Anterior cingulate cortex (tissue), 58 donors: Measurements from ENCODE around the gene HOOK1.

Source experiments
- DNase-seq, 58 donors: peaks; one replicate each; lab custom pipeline; 2025; lab: John Stamatoyannopoulos, UW

The HOOK1 gene

DNA sequence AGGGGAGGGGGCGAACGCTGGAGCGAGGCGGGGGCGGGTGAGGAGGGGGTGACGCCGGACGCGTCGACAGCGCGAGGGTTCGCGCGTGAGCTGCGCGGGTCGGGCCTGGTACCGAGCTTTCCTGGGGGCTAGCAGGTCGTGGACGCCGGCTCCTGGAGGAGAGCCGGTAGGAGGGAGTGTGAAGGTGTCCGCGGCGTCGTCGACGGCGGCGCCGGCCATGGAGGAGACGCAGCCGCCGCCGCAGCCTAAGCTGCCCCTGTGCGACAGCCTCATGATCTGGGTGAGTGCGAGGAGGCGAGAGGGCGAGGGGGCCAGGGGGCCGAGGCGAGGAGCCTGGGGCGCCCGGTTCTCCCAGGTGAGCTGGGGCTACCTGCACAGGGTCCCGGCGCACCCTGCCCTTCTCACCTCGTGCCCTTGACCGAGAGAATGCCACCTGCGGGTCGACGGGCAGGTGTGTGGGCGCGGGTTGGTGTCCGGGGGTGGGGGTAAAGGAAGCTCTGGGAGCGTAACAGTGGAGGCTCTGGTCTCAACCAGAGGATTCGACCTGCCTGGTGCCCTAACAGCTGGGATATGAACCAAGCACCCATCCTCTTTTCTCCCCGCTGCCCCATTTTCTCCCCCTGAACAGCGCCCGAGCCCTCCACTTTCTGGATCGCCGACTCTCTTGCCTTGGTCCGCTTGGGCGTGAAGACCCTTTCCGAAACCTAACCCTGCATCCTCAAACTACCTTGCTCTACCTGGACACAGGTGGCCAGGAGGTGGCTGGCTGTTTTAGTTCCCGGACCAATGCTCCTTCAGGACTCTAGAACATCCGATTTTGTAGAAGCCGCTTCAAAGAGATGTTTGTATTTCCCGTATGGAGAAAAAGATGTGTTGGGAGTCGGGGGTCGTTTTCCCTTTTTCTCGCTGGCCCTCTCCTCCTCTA lies at the start of gene HOOK1:
TSS of gene HOOK1 (plus strand) at position 49 of the 925 bp plus-strand sequence. CDS start at position 218, 169 bp downstream.
- peak in 6 of 58 donors; percentile 1 to 41 (median 22) for DNase-seq

- no peak for DNase-seq
Observed at GRCh38 chr1:59765011-59765730, 49.6 kb upstream of the HOOK1 start.

DNA sequence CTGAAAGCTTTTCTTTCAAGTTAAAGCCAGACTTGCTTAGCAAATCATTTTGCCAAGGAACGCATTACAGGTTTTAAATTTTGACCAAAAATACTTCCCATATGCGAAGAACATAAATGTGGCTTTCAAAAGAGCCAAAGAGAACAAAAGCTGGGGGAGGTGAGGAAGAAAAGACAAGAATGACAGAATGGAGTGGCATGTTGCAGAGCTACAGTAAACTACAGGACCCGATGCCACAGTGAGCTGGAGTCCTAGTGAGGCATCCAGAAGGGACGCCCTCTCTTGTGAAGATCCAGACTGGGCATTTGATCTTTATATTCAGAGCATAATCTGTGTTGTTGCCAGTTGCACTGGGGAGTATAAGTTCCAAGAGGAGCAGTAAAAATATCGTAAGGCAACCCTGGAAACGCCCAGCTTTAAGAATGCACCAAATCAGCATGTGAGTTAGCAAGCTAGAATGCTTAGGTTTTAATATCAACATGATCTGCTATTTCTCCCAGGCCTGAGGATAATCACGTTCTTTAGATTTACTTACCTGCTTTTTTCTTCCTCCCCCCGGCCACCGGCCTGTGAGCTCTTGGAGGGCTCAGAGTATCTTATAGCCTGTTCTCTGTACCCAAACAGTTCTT lies 48.4 kb upstream of the HOOK1 start:
- DNase-seq, result peak in 5 of 58 donors; percentile 1 to 42 (median 15)

GRCh38 chr1:59767119-59767518 lies 47.6 kb upstream of the HOOK1 start:
- no peak for DNase-seq

DNA sequence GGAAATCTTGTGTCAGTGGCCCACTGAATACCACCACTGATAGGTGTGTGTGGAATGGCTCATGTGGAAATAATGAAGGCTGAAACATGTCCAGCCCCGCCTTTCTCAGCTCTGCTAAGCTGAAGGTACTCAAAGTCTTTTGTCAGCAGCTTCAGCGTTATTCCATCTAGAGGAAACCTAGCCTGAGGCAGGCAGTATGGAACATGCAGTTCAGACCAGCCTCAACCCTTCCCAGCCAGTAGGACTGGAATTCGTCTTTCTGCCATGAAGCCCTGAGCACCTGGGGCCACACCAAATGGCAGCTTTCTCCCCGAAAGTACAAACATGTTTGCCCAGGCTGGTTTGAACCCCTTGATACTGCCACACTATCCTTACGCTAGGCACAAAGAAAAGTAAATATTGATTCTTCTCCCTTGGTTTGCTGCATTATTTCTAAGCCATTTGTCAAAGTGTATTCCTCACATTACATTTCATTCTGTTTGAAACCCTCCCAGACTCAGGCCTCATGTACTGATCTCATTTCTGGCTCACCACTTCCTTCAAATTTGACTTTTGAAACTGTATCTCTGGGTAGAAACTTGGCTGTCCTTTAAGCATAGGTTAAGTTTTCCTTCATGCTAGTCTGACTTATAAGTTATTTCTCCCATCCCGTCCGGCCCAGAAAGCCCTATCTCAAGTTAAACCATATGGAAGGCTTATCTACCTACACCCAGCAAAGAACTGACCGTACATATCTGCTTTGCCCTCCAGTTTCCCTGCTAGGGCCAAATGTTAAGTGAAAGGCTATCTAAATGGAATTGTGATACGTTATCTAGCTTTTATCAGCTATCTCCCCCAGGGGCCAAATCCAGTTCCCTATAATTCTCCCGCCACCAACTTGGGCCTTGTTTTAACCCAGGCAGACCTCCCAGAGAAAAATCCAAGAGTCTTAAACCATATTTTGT lies 45.7 kb upstream of the HOOK1 start:
- no peak for DNase-seq

DNA sequence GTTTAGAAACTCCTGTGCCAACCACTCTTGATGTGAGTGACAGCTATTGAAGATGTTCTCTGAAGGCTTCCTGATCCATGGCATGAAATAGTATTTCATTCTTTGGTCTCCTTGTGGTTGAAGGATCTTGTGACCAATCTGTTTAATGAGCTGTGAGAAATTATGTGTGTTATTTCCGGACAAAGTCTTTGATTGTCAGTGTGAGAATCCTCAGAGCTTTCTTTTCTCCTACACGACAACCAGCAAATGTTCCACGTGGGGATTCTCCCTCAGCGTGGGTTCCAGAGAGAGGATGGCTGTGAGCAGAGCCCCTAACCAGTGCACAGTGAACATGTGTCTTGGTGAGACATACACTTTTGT lies 45.0 kb upstream of the HOOK1 start:
- no peak for DNase-seq

DNA sequence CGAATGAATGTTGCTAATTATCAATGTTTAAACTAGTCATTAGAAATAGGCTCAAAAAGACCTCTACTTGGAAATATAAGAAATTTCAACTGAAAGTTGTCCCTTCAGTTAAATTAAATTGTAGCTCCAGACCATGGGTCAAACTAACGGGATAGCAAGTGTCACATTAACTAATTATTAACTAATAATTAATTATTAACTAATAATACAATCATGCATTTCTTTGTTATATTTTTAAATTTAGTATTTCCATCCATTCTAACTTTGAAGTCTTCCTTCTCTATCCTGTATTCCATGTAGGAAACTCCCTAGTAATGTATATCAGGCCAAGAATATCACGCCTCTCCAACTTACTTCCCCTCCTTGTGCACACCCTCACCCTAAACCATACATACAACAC lies 43.4 kb upstream of the HOOK1 start:
- no peak for DNase-seq

- no peak for DNase-seq
Observed at GRCh38 chr1:59775480-59775879, 39.3 kb upstream of the HOOK1 start.

- no peak for DNase-seq
Observed at GRCh38 chr1:59776960-59777852, 37.5 kb upstream of the HOOK1 start.

GRCh38 chr1:59779949-59780348 lies 34.8 kb upstream of the HOOK1 start:
- DNase-seq, result no peak

DNA sequence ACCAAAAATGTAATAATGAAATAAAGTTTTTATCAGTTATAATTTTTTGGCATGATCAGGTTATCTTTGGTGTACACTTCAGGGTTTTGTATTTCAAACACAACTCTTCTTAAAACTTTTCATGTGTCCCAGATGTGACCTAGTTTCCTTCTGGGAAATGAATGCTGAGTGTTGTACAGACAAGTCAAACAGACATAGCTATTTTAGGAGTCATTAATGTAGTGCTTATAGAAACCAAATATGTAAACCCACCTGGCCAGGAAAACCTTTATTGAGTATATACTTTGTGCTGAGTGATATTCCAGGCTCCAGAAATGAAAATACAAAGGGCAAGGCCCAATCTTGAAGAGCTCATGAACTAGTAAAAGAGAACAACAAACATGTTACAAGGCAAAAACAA lies 25.9 kb upstream of the HOOK1 start:
- DNase-seq, result no peak

DNA sequence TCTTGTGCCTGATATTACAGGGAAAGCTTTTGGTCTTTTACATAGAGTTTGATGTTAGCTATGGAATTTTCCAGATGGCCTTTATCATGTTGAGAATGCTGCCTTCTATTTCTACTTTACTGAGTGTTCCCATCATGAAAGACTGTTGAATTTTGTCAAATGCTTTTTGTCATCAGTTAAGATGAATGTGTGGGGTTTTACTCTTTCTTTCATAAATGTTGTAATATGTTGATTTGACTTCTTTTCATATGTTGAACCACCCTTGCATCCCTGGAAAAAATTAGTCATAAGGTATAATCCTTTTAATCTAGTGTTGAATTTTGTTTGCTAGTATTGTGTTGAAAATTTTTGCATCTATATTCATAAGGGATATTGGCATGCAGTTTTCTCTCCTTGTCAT lies 16.1 kb upstream of the HOOK1 start:
- DNase-seq, result no peak

- DNase-seq, result no peak
Observed at GRCh38 chr1:59803458-59804038, 11.2 kb upstream of the HOOK1 start.

GRCh38 chr1:59804301-59804700 lies 10.4 kb upstream of the HOOK1 start:
- DNase-seq, result no peak

DNA sequence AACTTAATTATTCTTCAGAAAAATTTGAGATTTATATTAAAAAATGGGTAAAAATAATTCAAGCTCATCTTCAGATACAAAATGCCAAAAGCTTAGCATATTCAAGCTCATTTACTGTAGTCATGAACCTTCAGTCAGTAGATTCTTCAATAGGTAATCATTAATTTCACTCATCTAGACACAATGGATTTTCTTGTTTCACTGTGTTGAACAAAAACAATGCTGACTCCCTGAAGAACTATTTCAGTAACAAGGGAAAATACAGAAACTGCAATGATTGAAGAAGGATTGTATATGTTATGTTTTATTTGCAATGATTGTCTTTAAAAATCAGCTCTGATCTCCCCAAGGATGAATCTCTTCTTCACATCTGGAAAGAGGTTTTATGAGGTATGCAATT lies 9.2 kb upstream of the HOOK1 start:
- DNase-seq, result no peak

GRCh38 chr1:59814180-59814900 lies 409 bp upstream of the HOOK1 start:
- peak in 53 of 58 donors; percentile 10 to 88 (median 60) for DNase-seq

DNA sequence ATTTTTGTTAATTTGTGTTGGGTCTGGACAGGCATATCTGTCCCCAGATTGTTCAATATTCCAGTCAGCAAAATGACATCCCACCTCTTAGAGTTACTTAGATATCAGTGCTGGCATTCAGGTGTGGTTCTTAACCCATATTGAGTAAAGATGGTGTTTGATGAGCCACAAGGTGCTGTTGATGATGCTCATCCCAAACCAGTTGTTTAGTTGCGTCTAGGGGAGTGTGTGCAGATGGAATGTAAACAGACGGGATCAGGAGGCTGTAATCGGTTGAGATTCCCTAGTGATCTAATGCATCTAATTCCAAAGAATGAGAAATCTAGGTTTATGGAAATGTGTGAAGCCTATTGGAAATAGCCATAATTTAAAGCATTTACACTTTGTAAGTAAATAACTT lies 1.1 kb downstream of the HOOK1 start:
- peak in 1 of 58 donors; percentile 1 for DNase-seq

DNA sequence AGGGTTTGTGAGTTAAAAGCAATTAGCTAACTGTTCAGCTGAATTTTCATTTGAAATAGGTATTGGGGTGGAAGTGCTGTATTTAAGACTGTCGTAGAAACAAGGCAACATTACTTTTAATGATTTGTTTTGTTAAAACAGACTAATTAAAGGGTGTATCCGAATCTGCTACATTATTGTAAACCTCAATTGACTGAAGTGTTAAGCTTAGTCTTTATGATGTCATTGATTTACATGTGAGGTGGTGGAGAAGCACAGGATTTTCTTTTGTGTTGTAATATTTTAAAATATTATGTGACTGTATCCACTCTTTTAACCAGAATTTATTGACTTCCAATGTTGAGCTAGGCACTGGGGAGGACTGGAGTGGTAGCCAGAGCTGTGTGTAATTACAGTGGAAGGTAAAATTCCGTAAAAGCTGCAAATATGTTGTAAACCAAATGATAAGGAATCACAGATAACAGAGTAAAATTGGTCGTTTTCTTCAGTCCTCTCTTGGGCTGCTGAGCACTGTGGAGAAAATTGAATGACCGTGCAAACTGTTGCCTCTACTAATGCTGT lies 1.6 kb downstream of the HOOK1 start:
- no peak for DNase-seq
